Panc1 (cell line): ENCODE results near the gene NSD2. TPM values are rescaled to one million over a fixed set of nuclear protein-coding genes. Genes with fewer than 3 reads are reported as not detected.

Experiments used
- ATAC-seq: fragments of 200-7000 bp; cut with Tn5 transposase; 2 replicates; pipeline ENCODE4 v1.9.1; 2020; ENCODE audit warnings: mild to moderate bottlenecking, moderate library complexity
- BruUV-seq: library from RNA; stranded (reverse); fragments of 400-500 nt; replicated peaks from 2 replicates; lab custom pipeline; 2021; lab: Mats Ljungman, UMichigan
- CTCF ChIA-PET: fragments of 300-600 bp; sonication (Branson Sonifier 250); formaldehyde crosslinking; loops from one replicate; lab custom pipeline; 2022; ENCODE audit warnings: antibody characterized with exemption; lab: Charles Lee
- POLR2A ChIA-PET: fragments of 300-600 bp; sonication (Branson Sonifier 250); formaldehyde crosslinking; loops from one replicate; lab custom pipeline; 2022; ENCODE audit warnings: antibody characterized with exemption; lab: Charles Lee
- DNase-seq: peaks from one replicate; pipeline ENCODE4 v3.0.0-alpha.2; 2010; ENCODE audit warnings: low read depth, low spot score
- H3K27ac ChIP-seq: 2 replicates; pipeline ENCODE4 v1.5.1; 2011; ENCODE audit warnings: mild to moderate bottlenecking, low read length, inconsistent platforms
- H3K27me3 ChIP-seq: fragments of 200-500 bp; sonication (Bioruptor generic); 2 replicates; pipeline ENCODE4 v1.6.0; 2014; ENCODE audit warnings: low read length, inconsistent platforms; ENCODE audit not compliant: control insufficient read depth, insufficient read depth
- H3K36me3 ChIP-seq: fragments of 200-500 bp; sonication (Bioruptor generic); 2 replicates; pipeline ENCODE4 v1.5.1; 2014; ENCODE audit warnings: inconsistent platforms, mild to moderate bottlenecking, low read length, moderate library complexity; ENCODE audit not compliant: control insufficient read depth, insufficient read depth
- H3K4me1 ChIP-seq: 2 replicates; pipeline ENCODE4 v1.5.1; 2011; ENCODE audit warnings: inconsistent platforms, mild to moderate bottlenecking, low read length, moderate library complexity; ENCODE audit not compliant: control insufficient read depth, insufficient read depth
- H3K4me3 ChIP-seq, 2 experiments: 2 replicates each; pipeline ENCODE4 v1.5.1; 2011 to 2012; ENCODE audit warnings: low read depth in 2 of 2, low read length in 2 of 2, mild to moderate bottlenecking in 2 of 2, inconsistent platforms in 1 of 2, moderate library complexity in 1 of 2
- H3K9me3 ChIP-seq: fragments of 200-500 bp; sonication (Bioruptor generic); 2 replicates; pipeline ENCODE4 v1.5.1; 2014; ENCODE audit warnings: low read depth, mild to moderate bottlenecking, inconsistent platforms, low read length, moderate library complexity; ENCODE audit not compliant: control insufficient read depth, insufficient read depth
- POLR2AphosphoS5 ChIP-seq: IDR thresholded peaks from 2 replicates; pipeline ENCODE4 v1.6.1; 2012; ENCODE audit warnings: mild to moderate bottlenecking, low read depth, low read length, moderate library complexity
- SIN3A ChIP-seq: IDR thresholded peaks from 2 replicates; pipeline ENCODE4 v1.6.1; 2012; ENCODE audit warnings: low read depth, mild to moderate bottlenecking, low read length, moderate library complexity, borderline replicate concordance; ENCODE audit not compliant: insufficient read depth
- TCF7L2 ChIP-seq: IDR thresholded peaks from 2 replicates; pipeline ENCODE4 v1.6.1; 2011; ENCODE audit warnings: mild to moderate bottlenecking, low read depth, low read length, inconsistent platforms
- in situ Hi-C: cut with HindIII; loops from 2 replicates; pipeline ENCODE4 v1.10.0; 2016; ENCODE audit warnings: low sequenced_read_pairs, low pct_unique_long_range_greater_than_20kb
- intact Hi-C: fragments of 100-400 bp; cut with micrococcal nuclease; formaldehyde crosslinking; loops from one replicate; pipeline ENCODE4 v1.10.0; 2022; ENCODE audit not compliant: unreplicated experiment
- total RNA-seq: library from RNA; stranded (reverse); gene quantifications from one replicate; pipeline ENCODE4 v1.2.1, GENCODE V29; 2021; ENCODE audit not compliant: unreplicated experiment
- TF ChIP-seq, protein P1 (sequence below): fragments of 450-650 bp; IDR thresholded peaks from 2 replicates; pipeline ENCODE4 v1.5.1; 2017; ENCODE audit warnings: mild to moderate bottlenecking
- TF ChIP-seq, protein P2 (sequence below), 2 experiments: IDR thresholded peaks; 2 replicates each; pipeline ENCODE4 v1.6.1; 2011 to 2012; ENCODE audit warnings: low read depth in 2 of 2, control low read depth in 1 of 2, low read length in 1 of 2, mild to moderate bottlenecking in 1 of 2, moderate library complexity in 1 of 2; ENCODE audit not compliant: insufficient read depth in 1 of 2

The NSD2 gene
- total RNA-seq, 1 experiment from 2014 or later, result 116 TPM

DNA sequence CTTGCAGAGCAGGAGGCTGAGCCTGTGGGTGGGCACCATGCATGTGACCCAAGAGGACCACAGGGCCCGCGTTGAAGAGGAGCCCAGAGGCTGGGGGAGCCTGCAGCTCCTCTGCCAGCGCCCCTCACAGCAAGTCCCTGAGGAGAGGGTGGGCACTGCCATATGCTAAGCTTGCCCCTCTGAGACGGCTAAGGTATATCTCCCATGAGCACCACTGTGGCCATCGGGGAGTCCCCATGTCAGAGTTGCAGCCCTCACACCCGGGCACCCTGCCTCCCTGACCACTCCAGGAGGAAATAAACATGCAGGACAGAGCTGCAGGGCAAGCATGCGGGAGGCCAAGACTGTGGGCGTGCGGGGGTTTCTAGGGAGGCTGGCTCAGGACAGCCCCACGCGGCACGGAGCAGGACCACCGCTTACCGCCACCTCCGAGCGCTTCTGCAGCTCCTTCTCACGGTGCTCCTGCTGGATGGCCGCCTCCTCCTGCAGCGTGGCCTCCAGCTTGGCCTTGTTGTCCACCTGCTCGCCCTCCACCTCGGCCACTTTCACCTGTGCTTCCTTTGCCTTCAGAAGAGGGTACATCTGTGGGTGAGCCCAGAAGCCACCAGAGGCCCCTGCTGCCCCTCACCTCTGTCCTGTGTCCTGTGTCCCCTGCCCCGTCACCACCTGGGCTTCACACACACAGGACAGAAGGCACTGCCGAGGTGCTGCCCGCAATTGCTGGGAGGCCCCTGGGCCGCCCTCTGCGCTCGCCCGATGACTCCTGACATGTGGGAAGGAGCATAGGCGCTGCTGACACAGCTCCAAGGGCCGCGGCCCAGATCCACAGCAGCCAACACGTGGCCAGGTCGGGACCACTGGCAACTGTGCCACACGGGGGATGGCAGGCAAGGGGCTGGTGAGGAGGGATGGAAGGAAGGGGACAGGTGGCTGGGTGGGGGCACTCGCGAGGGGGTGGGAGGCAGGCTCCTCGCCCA is 48.3 kb upstream of the NSD2 start:
- no TSS peak for BruUV-seq
- in situ Hi-C loops, result no loop called here
- CTCF ChIA-PET, result interaction anchor here (0.6 kb wide), 1 partner anchor 87 kb away, joined by 5 read pairs; no protein-coding TSS in a partner anchor

DNA sequence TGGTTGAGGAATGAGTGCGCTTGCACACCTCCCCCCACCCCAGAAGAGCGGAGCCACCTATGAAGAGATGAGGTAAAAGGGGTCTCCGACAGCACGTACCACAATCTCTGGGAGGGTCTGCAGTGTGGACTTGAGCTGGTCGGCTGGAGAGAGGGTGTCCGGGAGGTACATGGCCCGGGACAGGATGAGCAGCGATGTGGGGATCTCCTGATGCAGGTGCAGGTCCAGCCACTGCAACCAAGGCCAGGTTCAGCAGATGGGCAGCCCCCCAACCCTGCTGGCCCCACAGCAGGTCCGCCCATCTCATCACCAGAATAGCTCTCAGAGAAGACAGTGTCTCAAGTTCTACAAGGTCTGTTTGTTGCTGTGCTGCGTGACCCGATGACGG is 47.7 kb upstream of the NSD2 start:
- in situ Hi-C loops, result no loop called here
- DNase-seq (no peak), ATAC-seq (no peak)
- Histone ChIP-seq H3K9me3 (no peaks in the 10 kb centered on the region), H3K27ac (no peak overlapping the region), H3K4me1 (no peaks in the 10 kb centered on the region), H3K27me3 (no peaks in the 10 kb centered on the region), H3K4me3 (no peak overlapping the region), H3K36me3 (peaks cover 3% of the 10 kb centered on the region; the same call in 1 of the 2 replicates)
- no TSS peak for BruUV-seq
- CTCF ChIA-PET, result no interaction called here
- intact Hi-C loops, result no loop called here
- TF ChIP-seq, protein P1, sequence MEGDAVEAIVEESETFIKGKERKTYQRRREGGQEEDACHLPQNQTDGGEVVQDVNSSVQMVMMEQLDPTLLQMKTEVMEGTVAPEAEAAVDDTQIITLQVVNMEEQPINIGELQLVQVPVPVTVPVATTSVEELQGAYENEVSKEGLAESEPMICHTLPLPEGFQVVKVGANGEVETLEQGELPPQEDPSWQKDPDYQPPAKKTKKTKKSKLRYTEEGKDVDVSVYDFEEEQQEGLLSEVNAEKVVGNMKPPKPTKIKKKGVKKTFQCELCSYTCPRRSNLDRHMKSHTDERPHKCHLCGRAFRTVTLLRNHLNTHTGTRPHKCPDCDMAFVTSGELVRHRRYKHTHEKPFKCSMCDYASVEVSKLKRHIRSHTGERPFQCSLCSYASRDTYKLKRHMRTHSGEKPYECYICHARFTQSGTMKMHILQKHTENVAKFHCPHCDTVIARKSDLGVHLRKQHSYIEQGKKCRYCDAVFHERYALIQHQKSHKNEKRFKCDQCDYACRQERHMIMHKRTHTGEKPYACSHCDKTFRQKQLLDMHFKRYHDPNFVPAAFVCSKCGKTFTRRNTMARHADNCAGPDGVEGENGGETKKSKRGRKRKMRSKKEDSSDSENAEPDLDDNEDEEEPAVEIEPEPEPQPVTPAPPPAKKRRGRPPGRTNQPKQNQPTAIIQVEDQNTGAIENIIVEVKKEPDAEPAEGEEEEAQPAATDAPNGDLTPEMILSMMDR, result no peak
- TF ChIP-seq SIN3A, result no peak
- TF ChIP-seq, protein P2, sequence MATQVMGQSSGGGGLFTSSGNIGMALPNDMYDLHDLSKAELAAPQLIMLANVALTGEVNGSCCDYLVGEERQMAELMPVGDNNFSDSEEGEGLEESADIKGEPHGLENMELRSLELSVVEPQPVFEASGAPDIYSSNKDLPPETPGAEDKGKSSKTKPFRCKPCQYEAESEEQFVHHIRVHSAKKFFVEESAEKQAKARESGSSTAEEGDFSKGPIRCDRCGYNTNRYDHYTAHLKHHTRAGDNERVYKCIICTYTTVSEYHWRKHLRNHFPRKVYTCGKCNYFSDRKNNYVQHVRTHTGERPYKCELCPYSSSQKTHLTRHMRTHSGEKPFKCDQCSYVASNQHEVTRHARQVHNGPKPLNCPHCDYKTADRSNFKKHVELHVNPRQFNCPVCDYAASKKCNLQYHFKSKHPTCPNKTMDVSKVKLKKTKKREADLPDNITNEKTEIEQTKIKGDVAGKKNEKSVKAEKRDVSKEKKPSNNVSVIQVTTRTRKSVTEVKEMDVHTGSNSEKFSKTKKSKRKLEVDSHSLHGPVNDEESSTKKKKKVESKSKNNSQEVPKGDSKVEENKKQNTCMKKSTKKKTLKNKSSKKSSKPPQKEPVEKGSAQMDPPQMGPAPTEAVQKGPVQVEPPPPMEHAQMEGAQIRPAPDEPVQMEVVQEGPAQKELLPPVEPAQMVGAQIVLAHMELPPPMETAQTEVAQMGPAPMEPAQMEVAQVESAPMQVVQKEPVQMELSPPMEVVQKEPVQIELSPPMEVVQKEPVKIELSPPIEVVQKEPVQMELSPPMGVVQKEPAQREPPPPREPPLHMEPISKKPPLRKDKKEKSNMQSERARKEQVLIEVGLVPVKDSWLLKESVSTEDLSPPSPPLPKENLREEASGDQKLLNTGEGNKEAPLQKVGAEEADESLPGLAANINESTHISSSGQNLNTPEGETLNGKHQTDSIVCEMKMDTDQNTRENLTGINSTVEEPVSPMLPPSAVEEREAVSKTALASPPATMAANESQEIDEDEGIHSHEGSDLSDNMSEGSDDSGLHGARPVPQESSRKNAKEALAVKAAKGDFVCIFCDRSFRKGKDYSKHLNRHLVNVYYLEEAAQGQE (IDR thresholded peaks at IDR 0.05; ENCODE audit: insufficient read depth in 1 of 2, low read depth in 2 of 2, low read length in 1 of 2), result no peak
- no peak for TF ChIP-seq POLR2AphosphoS5
- TF ChIP-seq TCF7L2, result no peak
- POLR2A ChIA-PET, result no interaction called here

More for the DNA sequence above, 48.3 kb upstream of the NSD2 start:
- TF ChIP-seq TCF7L2 (no peak), POLR2AphosphoS5 (no peak), SIN3A (no peak)
- TF ChIP-seq, protein P1, result no peak
- TF ChIP-seq, protein P2 (IDR thresholded peaks at IDR 0.05; ENCODE audit: insufficient read depth in 1 of 2, low read depth in 2 of 2, low read length in 1 of 2), result no peak
- no peak for ATAC-seq
- POLR2A ChIA-PET, result no interaction called here
- intact Hi-C loops, result no loop called here
- Histone ChIP-seq H3K9me3 (no peaks in the 10 kb centered on the region), H3K4me3 (no peak overlapping the region), H3K4me1 (no peaks in the 10 kb centered on the region), H3K27ac (no peak overlapping the region), H3K27me3 (no peaks in the 10 kb centered on the region), H3K36me3 (peaks cover 3% of the 10 kb centered on the region; the same call in 1 of the 2 replicates)
- DNase-seq, result no peak
